Limb (tissue), 2 donors: ENCODE data around the gene CSRNP3.
A peak's percentile ranks its signal among the peaks of the same experiment; 100 is the strongest.

ENCODE experiments used
- DNase-seq, 2 donors: peaks; one replicate each; pipeline ENCODE4 v3.0.0-alpha.2; 2016; ENCODE audit errors: extremely low spot score in 2 of 2

Gene CSRNP3, protein sequence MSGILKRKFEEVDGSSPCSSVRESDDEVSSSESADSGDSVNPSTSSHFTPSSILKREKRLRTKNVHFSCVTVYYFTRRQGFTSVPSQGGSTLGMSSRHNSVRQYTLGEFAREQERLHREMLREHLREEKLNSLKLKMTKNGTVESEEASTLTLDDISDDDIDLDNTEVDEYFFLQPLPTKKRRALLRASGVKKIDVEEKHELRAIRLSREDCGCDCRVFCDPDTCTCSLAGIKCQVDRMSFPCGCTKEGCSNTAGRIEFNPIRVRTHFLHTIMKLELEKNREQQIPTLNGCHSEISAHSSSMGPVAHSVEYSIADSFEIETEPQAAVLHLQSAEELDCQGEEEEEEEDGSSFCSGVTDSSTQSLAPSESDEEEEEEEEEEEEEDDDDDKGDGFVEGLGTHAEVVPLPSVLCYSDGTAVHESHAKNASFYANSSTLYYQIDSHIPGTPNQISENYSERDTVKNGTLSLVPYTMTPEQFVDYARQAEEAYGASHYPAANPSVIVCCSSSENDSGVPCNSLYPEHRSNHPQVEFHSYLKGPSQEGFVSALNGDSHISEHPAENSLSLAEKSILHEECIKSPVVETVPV

DNA sequence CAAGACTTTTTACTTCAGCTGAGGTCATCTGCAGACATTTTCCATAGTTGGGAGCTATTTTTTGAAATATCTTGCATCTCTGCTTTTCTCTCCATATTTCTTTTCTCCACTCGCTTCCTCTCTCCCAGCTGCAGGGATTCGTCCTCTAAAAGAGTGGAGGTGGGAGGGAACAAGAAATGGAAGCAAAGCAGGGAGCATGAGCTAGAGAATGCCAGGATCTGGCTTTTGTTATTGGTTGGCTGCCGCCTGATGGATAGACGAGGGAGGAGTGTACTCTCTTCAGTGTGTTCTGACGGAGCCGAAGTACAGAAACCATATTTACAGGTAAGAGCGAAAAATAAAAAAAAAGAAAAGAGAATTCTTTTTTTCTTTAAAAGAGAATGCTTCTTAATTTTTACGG, at the start of gene CSRNP3:
TSS of gene CSRNP3 (plus strand) at position 282 of the 400 bp plus-strand sequence. CDS start 125,368 bp downstream, outside the sequence.
- peak; percentile 73 to 94 for DNase-seq

DNA sequence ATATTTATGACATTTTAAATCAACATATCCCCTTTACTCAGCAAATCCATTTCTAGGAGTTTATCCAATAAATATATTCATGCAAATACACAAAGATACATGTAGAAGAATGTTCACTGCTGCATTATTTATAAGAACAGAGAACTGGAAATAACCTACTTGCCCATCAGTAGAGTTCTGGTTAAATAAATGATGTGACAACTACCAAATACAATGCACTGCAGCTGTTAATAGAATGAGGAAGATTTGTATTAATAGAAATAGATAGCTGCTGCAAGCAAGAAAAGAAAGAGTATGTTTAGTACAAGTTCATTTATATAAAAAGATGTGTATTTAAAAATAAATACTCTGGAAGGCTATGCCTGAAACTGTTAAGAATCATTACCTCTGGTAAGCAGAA, 49.3 kb upstream of the CSRNP3 start:
- DNase-seq: no peak

DNA sequence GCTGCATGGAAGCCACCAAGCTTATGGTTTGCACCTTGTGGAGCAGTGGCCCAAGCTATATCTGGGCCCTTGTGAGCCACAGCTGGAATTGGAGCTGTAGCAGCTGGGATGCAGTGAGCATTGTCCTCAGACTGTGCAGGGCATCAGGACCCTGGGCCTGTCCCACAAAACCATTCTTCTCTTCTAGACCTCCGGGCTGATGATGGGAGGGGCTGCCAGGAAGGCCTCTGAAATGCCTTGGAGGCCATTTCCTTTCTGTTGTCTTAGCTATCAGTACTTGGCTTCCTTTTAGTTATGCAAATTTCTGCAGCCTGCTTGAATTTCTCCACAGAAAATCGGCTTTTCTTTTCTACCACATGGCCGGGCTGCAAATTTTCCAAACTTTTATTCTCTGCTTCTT, 46.4 kb upstream of the CSRNP3 start:
- no peak for DNase-seq

DNA sequence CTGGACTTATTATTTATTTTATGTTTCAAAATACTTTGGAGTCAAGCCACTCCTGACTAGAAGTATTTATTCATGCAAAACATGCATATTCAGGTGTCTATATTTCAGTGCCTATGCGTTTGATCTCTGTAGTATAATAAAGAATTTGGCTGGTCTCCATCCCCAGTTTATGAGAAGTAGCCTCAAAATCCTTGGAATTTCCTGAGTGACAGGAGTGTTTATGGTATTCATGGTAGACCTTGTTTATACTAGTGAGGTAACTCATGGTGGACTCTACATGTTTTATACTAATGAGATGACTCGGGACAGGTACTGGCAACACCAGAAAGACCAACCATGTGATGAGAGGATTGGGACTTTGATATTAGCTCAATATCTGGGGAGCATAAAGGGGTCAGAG, 43.9 kb upstream of the CSRNP3 start:
- no peak for DNase-seq

DNA sequence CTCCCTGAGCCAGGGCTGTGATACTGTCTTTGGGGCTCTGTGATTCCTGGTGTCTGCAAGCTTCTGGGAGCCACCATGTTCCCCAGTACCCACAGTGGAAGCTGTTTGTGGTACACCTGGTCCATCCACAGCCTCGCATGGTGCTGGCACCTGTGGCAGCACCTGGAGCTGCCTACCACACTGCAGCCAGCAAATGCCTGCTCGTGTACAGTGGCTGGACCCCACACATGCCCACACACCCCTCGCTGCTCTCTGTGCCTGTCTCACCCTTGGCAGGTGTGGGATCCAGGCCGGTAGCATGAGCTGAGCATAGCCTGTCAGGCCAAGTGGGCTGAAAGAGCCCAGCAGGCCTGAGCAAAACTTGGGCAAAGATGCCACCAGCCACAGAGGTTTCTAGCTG, 41.8 kb upstream of the CSRNP3 start:
- no peak for DNase-seq

DNA sequence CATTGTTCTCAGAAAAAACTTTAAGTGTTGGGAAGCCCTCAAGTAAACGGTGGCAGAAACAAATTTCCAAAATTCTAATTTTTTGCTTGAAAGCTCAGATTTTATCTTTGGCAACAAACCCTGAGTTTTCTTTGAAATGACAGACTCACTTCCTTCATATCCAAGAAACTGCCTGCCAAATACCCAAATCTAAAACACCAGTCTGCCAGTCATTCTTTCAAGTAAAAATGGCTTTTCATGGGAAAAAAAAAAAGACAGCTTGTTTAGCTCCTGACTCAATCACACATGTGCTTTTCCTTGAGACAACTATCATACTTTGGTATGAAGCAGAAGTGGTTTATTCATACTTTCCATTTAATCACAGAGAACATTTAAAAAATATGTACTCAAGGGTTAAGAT, 40.6 kb upstream of the CSRNP3 start:
- DNase-seq: no peak

DNA sequence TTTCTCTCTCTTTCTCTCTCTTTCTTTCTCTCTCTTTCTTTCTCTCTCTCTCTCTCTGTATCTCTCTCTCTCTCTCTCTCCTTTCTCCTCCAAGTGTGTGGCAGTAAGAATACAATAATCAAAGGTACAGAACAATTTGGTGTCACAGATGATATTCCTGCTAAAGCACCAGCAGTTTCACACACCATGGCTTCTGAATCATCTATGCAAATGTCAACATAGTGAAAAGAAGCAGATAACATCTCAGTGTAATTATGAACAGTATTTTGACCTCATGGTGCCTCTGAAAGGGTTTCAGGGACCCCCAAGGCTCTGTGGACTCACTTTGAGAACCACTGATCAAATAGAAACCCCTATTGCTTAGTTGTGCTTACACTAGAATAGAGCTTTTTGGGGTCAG, 38.5 kb upstream of the CSRNP3 start:
- DNase-seq: no peak

DNA sequence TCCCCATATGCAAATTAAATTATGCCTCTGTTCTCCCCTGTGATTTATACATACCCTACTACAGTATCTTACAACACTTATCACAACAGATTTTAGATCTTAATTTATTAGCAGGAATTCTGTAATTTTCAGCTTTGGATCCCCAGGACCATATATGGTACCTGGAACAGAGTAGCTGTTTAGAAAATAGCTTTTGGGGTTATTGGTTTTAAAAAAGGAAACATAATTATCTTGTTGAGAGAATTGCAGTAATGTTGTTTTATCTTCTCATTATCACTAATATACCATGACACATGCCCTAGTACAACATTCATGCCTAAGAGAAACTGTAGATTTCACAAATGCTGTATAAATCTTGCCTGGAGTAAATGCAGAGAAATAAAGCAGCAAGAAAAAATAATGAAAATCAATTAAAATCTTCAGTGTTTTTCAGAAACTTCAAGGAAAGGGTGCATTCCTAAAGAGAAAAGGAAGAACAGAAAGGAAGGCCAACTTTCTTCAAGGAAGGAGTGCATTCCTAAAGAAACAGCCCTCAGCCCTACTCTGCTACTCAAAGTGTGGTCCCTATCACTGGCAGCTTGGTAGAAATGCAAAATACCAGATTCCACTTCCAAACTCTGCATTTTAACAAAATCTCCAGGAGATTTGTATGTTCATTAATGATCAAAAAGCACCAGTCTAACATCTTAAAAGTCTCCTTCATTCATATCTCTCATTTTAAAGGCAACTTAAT, 37.1 kb upstream of the CSRNP3 start:
- DNase-seq: no peak

DNA sequence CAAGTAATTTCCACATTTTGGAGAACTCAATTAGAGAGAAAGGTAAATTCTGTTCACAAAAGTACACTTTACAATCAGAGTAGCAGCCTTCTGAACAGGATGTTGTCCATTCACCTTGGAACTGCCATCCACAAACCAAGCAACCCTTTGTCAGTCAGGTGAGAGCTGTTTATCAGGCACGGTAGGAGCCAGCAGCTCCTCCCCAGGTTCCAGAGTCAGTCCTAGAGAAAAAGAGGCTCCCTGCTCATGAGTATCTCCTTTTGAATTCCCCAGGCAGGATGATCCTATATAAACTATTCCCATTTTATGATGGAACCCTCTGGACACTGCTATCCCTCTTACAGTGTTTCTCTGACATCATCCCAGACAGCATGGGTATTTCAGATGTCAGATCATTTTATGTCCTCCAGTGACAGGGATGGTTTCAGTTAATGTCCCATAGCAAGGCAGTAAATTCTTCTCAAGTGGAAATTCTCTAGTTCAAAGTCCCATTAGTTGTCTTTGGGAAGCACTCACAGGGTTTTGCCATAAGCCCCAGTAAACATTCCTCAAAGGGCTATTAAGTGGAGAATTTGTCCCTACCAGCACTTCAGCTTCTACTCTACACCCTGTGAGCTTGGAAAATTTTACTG, 34.5 kb upstream of the CSRNP3 start:
- no peak for DNase-seq

DNA sequence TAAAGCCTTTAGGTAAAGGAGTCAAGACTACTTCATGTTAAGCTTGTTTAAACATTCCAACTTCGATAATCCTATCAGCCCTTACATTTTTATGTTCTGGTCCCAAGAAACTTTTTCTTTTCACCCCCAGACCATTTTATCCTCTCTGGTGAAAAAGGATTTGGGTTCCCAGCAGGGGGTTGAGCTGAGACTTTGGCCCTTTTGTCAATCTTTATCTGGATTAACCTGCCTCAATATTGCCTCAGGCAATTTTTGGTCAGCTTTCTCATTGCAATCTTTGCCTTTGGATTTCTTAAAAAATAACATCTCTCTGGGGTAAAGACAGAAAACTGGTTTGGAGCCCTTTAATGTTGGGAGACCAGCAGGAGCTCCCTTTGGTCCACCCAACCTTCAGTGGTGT, 33.9 kb upstream of the CSRNP3 start:
- no peak for DNase-seq

DNA sequence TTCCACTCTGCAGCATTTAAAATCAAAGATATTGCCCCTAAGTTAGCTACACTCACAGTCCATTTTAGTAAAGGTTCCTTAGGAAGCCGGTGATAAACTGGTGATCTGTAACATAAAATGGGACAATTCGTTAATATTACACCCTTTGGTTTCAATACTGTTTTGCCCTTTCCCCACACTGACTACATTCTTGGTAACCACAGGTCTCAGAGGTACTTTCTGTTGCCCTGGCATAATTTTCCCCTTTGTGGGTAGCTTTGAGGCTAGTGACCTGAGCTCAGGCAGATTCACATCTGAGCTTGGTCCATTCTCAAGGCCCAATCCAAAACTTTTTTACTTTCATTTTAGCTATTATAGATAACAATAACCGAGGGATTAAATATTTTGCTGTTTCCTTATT, 32.9 kb upstream of the CSRNP3 start:
- DNase-seq: no peak

DNA sequence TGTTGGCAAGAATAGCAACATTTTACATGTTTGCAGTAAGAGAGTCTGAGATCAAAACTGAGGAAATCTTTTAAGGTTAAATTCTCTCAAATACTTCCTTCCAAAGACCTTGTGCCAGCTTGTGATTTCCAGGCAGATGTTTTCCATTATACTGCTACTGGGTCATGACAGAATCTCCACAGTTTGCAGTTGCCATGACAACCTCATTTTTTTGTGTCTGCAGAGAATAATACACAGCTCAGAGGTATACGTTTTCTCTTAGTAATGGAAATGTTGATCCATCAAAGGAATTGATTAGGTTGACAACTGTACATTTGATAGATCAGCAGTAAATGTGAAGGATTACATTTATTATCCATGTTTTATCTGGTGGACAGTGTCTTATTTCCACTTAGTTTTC, 29.1 kb upstream of the CSRNP3 start:
- peak; percentile 51 to 88 for DNase-seq

DNA sequence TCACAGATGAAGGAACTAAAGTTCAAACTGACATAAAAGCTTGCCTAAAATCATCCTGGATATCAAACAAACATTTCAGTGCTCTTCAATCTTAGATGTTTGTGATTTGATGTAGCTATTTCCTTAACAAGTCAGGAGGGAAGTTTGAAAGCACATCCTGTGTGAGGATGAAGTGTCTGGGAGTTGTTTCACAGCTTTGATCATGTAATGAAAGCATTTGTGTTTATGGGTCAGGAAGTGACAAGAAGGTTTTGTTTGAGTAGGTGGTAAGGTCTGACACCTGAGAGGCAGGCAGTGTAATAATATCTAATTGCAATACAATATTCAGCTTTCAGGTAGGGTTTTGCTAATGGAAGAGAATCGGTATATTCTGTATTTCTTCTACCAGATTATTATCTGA, 26.0 kb upstream of the CSRNP3 start:
- DNase-seq: no peak

DNA sequence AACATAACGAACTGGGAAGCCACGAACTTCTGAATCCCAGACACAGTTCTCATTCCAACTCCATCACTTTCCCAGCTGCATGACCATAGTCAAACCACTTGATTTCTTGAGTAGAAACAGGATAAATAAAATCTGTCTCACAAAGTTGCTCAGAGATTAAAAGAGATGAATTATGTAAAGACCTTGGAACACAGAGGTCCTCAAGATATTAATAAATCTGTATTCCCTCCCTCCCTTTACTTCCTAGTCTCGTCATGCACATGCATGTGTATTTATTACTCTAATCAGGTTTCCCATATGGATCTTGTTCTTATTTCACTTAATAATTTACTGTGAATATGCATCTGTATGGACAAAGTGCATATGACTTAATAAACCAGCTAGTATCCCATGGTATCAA, 21.1 kb upstream of the CSRNP3 start:
- peak in 1 of 2 donors; percentile 38 for DNase-seq

DNA sequence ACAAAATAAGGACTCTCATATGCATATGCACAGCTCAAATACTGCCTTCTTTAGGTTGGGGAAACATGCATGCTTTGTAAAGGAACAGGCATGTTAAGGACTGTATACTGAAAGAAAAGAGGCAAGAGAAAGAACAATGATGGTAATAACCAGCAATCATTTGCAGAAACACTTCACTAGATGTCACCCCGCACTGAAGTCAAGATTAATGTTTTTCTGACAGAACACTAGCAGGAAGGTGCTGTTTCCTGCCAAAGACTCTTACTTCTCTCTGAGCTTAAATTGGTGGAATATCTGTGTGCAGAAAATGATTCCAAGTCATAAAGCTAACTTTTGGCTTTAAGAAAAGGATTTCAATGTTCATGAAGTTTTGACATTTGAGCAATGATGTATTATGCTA, 19.3 kb upstream of the CSRNP3 start:
- peak in 1 of 2 donors; percentile 42 for DNase-seq

DNA sequence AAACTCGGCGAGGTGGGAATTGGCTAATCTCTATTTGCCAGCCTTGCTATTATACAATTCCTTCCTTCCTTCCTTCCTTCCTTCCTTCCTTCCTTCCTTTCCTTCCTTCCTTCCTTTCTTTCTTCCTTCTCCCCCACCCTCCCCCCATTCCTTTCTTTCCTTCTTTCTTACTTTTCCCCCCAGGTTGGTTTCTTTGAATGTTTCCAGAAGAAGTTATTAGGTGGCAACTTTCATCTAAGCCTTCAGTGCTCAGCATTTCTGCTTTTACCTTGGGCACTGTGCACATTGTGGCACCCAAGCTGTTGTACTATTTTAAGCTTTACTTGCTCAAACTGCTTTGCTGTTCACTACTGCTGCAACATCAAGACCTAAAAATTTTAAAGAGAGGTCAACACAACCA, 17.2 kb upstream of the CSRNP3 start:
- no peak for DNase-seq

DNA sequence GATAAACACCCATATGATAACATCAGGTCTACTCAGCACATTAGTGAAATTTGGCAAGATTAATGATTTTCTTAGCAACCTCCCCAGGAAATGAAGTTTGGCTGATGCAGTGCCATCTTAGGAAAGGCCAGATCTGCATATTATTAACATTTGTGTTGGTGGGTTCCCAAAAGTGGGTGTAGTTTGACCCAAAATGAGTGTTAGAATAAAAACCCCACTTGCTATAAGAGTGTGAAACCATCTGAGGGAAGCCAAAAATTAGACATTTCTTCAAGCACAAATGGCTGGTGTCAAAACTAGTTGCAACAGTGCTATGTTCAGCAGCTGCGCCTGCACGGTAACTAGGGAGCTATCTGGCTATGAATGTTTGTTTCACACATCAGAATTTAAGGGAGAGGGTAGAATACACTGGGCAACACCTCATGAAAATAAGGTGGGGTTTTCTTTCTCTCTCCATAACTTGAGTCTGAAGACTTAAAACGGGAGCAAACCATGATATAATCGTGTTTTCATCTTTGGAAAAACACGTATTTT, 15.9 kb upstream of the CSRNP3 start:
- no peak for DNase-seq

DNA sequence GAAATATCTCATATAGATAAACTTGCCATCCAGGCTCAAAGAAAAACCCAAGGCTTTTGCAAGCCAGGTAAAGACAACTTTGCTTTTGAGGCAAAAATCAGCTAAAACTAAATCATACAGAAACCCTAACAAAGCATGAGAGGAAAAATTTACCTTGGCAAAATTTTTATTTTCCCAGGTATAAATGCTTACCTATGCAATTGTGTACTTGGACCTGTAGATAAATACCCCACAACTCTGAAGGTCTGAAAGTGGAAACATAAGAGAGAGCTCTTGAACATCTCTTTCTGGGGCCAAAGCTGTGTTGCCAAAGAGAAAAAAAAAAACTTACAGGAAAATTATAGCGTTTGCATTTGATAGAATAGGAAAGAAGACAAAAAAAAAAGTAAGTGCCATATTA, 14.6 kb upstream of the CSRNP3 start:
- DNase-seq: no peak

DNA sequence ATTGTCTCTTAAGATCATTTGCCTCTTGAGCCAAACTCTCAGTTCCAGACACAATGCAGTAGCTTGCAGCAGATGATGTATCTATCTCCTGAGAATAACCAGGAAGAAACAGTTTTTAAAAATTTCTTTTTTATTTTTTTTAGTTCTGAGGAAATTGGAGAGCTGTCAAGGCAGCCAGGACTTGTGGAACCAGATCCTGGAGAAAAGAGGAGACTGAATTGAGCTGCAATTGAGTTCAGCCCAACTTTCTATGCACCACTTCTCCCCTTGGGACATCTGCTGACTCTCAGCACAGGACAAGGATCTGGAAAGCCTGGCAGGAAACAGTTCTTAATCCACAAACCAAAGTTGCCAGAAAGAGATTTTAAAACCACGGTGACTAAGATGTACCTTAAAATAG, 13.5 kb upstream of the CSRNP3 start:
- DNase-seq: no peak

DNA sequence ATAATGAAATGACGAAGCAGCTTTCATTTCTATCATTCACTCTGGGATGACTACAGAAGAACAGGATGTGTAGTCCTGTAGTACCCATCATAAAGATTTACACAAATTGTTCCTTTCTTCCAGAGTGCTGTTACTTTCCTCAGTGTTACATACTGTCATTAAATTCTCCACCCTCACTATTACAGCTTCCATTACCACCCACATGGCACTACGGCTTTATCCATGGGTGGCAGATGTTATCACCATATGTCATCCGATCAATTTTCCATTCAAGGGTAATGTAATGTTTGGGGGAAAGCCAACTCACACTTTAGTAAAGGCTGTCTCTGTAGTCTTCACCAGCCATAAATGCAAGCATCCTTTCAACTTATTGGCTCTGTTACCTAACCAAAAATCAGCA, 7.1 kb upstream of the CSRNP3 start:
- DNase-seq: no peak

DNA sequence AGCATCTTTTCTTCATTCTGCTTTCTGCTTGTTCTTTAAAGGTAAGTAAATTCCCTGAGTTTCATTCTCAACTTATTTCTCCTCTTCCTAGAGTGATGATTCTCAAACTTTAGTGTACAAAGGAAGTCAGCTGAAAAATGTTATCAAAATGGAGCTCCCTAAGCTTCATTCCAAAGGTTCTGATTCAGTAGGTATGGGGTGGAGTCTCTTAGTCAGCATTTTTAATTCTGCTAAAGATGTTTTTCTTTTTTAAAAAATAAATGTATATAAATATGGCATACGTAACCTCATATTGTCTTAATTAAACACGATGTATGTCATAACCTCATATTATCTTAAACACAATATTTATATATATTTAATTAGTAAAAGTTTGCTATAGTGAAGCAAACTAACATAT, 3.1 kb upstream of the CSRNP3 start:
- DNase-seq: no peak

DNA sequence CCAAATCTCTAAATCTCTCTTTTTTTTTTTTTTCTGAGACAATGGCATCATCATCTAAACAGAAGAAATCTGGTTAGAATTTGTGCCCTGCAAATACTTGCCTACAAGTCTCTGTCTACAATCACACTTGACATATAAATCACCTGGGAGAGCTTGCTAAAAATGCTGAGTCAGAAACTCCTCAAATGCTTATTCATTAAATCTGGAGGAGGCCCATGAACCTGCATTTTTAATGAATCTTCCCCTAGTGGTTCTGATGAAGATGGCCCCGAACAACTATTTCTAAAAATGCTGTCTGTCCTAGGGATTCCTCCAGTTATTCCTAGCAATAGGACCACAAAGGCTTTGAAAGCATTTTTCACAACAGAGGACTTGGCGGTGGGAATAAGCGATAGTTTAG, 1.6 kb upstream of the CSRNP3 start:
- DNase-seq: no peak
